GM23338 (cell line): ENCODE data around the gene PLA2G12A. TPM values are rescaled to one million over a fixed set of nuclear protein-coding genes. Genes with fewer than 3 reads are reported as not detected.

Experiments used
- ATAC-seq: fragments of 200-7000 bp; cut with Tn5 transposase; 3 replicates; pipeline ENCODE4 v1.9.1; 2020
- DNase-seq: peaks from one replicate; pipeline ENCODE4 v3.0.0-alpha.2; 2015; ENCODE audit warnings: low spot score
- H2AFZ ChIP-seq: fragments of 200-600 bp; sonication (generic); 2 replicates; pipeline ENCODE4 v1.8.0; 2016; ENCODE audit warnings: antibody characterized with exemption, mild to moderate bottlenecking, moderate library complexity
- H3F3A ChIP-seq: fragments of 200-600 bp; sonication (generic); replicated peaks from 2 replicates; pipeline ENCODE4 v1.8.0; 2017; ENCODE audit warnings: antibody characterized with exemption, mixed run types, low read depth
- H3K27ac ChIP-seq: fragments of 200-600 bp; sonication (generic); 2 replicates; pipeline ENCODE4 v1.6.1; 2016; ENCODE audit warnings: low read depth
- H3K27me3 ChIP-seq: fragments of 200-600 bp; sonication (generic); 2 replicates; pipeline ENCODE4 v1.8.0; 2016; ENCODE audit warnings: mild to moderate bottlenecking, mixed run types, moderate library complexity; ENCODE audit not compliant: insufficient read depth
- H3K36me3 ChIP-seq: fragments of 200-600 bp; sonication (generic); 2 replicates; pipeline ENCODE4 v1.8.0; 2016; ENCODE audit warnings: mild to moderate bottlenecking; ENCODE audit not compliant: insufficient read depth
- H3K4me1 ChIP-seq: fragments of 200-600 bp; sonication (generic); 2 replicates; pipeline ENCODE4 v1.8.0; 2016; ENCODE audit warnings: mild to moderate bottlenecking, moderate library complexity; ENCODE audit not compliant: insufficient read depth
- H3K4me2 ChIP-seq: fragments of 200-600 bp; sonication (generic); 2 replicates; pipeline ENCODE4 v1.7.1; 2017; ENCODE audit warnings: mixed run types
- H3K4me3 ChIP-seq: fragments of 200-600 bp; sonication (generic); 2 replicates; pipeline ENCODE4 v1.6.1; 2016; ENCODE audit warnings: mixed run types
- H3K79me2 ChIP-seq: fragments of 200-600 bp; sonication (generic); replicated peaks from 2 replicates; pipeline ENCODE4 v1.8.0; 2017; ENCODE audit warnings: mild to moderate bottlenecking; ENCODE audit not compliant: insufficient read depth
- H3K9me2 ChIP-seq: fragments of 200-600 bp; sonication (generic); 2 replicates; pipeline ENCODE4 v1.8.0; 2017; ENCODE audit not compliant: insufficient read depth
- H4K20me1 ChIP-seq: fragments of 200-600 bp; sonication (generic); replicated peaks from 2 replicates; pipeline ENCODE4 v1.8.0; 2017; ENCODE audit warnings: mild to moderate bottlenecking; ENCODE audit not compliant: insufficient read depth
- H3K27ac Mint-ChIP-seq: 2 replicates; pipeline ENCODE4 v1.8.0; 2020; ENCODE audit warnings: inconsistent platforms, mild to moderate bottlenecking, moderate library complexity, mixed read lengths
- H3K27me3 Mint-ChIP-seq: 3 replicates; pipeline ENCODE4 v1.8.0; 2022; ENCODE audit warnings: low read depth, mild to moderate bottlenecking, moderate library complexity, mixed read lengths, inconsistent platforms; ENCODE audit not compliant: insufficient read depth, poor library complexity
- H3K36me3 Mint-ChIP-seq: 3 replicates; pipeline ENCODE4 v1.8.0; 2021; ENCODE audit warnings: low read depth, mild to moderate bottlenecking, inconsistent platforms, moderate library complexity, mixed read lengths
- H3K4me1 Mint-ChIP-seq: 3 replicates; pipeline ENCODE4 v1.8.0; 2020; ENCODE audit warnings: mild to moderate bottlenecking, inconsistent platforms, mixed read lengths
- H3K4me3 Mint-ChIP-seq: 3 replicates; pipeline ENCODE4 v1.8.0; 2021; ENCODE audit warnings: moderate library complexity, mild to moderate bottlenecking, inconsistent platforms, mixed read lengths
- H3K9me3 Mint-ChIP-seq: 3 replicates; pipeline ENCODE4 v1.8.0; 2020; ENCODE audit warnings: moderate library complexity, mild to moderate bottlenecking, inconsistent platforms, mixed read lengths
- CREB1 ChIP-seq: fragments of 250-450 bp; sonication (Bioruptor Pico); IDR thresholded peaks from 2 replicates; pipeline ENCODE4 v1.5.0; 2020; ENCODE audit warnings: low read depth, mild to moderate bottlenecking, moderate library complexity
- CTCF ChIP-seq, 2 experiments: fragments of 200-600 bp in 1 of 2; sonication (generic) in 1 of 2; conservative IDR thresholded peaks; 2 replicates each; pipeline versions ENCODE4 v1.5.1 to v1.6.1; 2016 to 2017; ENCODE audit warnings: antibody characterized with exemption in 2 of 2, low read depth in 2 of 2, mild to moderate bottlenecking in 2 of 2, moderate library complexity in 1 of 2
- ETS1 ChIP-seq: IDR thresholded peaks from 2 replicates; pipeline ENCODE4 v1.6.1; 2016; ENCODE audit warnings: antibody characterized with exemption
- EZH2 ChIP-seq: fragments of 200-600 bp; sonication (generic); IDR thresholded peaks from one replicate; pipeline ENCODE4 v1.8.0; 2017; ENCODE audit warnings: antibody characterized with exemption, mild to moderate bottlenecking, low read depth; ENCODE audit not compliant: unreplicated experiment
- EZH2phosphoT487 ChIP-seq: fragments of 200-600 bp; sonication (generic); IDR thresholded peaks from one replicate; pipeline ENCODE4 v1.8.1; 2018; ENCODE audit warnings: antibody characterized with exemption; ENCODE audit not compliant: unreplicated experiment
- JUNB ChIP-seq: IDR thresholded peaks from one replicate; pipeline ENCODE4 v1.6.1; 2016; ENCODE audit warnings: antibody characterized with exemption; ENCODE audit not compliant: unreplicated experiment
- NANOG ChIP-seq: IDR thresholded peaks from 2 replicates; pipeline ENCODE4 v1.6.1; 2016; ENCODE audit warnings: antibody characterized with exemption, borderline replicate concordance
- POLR2AphosphoS5 ChIP-seq: IDR thresholded peaks from 2 replicates; pipeline ENCODE4 v1.6.1; 2016; ENCODE audit warnings: antibody characterized with exemption, low read depth
- REST ChIP-seq: IDR thresholded peaks from one replicate; pipeline ENCODE4 v1.6.1; 2018; ENCODE audit warnings: antibody characterized with exemption; ENCODE audit not compliant: unreplicated experiment
- STAT1 ChIP-seq: IDR thresholded peaks from one replicate; pipeline ENCODE4 v1.6.1; 2016; ENCODE audit warnings: antibody characterized with exemption; ENCODE audit not compliant: unreplicated experiment
- ZNF114 ChIP-seq: fragments of 250-450 bp; sonication (Bioruptor Pico); IDR thresholded peaks from 2 replicates; pipeline ENCODE4 v1.5.0; 2020; ENCODE audit warnings: mild to moderate bottlenecking, moderate library complexity
- ZNF331 ChIP-seq: fragments of 250-450 bp; sonication (Bioruptor Pico); IDR thresholded peaks from 2 replicates; pipeline ENCODE4 v1.5.0; 2020; ENCODE audit warnings: low read depth, mild to moderate bottlenecking, moderate library complexity
- ZNF462 ChIP-seq: fragments of 250-450 bp; sonication (Bioruptor Pico); IDR thresholded peaks from 2 replicates; pipeline ENCODE4 v1.5.0; 2020; ENCODE audit warnings: mild to moderate bottlenecking, moderate library complexity
- polyA plus RNA-seq: library from polyadenylated mRNA; unstranded; fragments of >200 nt; fragmentation: Nextera tagmentation; extraction: Ambion mirVana; gene quantifications from 2 replicates; pipeline ENCODE4 v1.2.1, GENCODE V29; 2016
- total RNA-seq: library from RNA; depleted of rRNA; stranded (reverse); fragments of >200 nt; shearing (Covaris generic); gene quantifications from 2 replicates; pipeline ENCODE4 v1.2.3, GENCODE V29; 2014

Gene PLA2G12A
- total and polyA plus RNA-seq, 2 experiments from 2014 or later: 30.8 to 70.7 TPM

GRCh38 chr4:109675181-109675580 lies 54.7 kb downstream of the PLA2G12A start:
- ATAC-seq (no peak), DNase-seq (no peak)
- Histone ChIP-seq H3K4me2 (no peak overlapping the region), H3K4me1 (no peaks in the 10 kb centered on the region), H3K9me2 (peaks cover 5% of the 10 kb centered on the region), H2AFZ (no peak overlapping the region), H3K79me2 (no peaks in the 10 kb centered on the region), H3K36me3 (0 out of 2 replicates have a peak, but pooled peaks cover 5% of the 10 kb centered on the region), H3F3A (no peaks in the 10 kb centered on the region), H3K27ac (no peak overlapping the region), H3K27me3 (no peaks in the 10 kb centered on the region), H4K20me1 (no peaks in the 10 kb centered on the region), H3K4me3 (no peak overlapping the region)
- H3K27me3 Mint-ChIP-seq: peaks cover 4% of the 10 kb centered on the region
- no peak overlapping the region for H3K27ac Mint-ChIP-seq
- H3K4me3 Mint-ChIP-seq: no peak overlapping the region
- H3K9me3 Mint-ChIP-seq: peaks cover 26% of the 10 kb centered on the region
- TF ChIP-seq CREB1 (CRISPR knock-in tag) (no peak), POLR2AphosphoS5 (no peak), ZNF331 (CRISPR knock-in tag) (no peak), CTCF (conservative IDR thresholded peaks at IDR 0.05; ENCODE audit: low read depth in 2 of 2) (no peak), ETS1 (no peak), EZH2phosphoT487 (no peak), ZNF462 (CRISPR knock-in tag) (no peak), EZH2 (no peak), REST (no peak), ZNF114 (CRISPR knock-in tag) (no peak), STAT1 (no peak), NANOG (no peak), JUNB (no peak)
- peaks cover 25% of the 10 kb centered on the region for H3K36me3 Mint-ChIP-seq
- H3K4me1 Mint-ChIP-seq: no peaks in the 10 kb centered on the region
